HG02623 (cell line): Measurements from ENCODE around the gene CMTM8.

Experiments
- ATAC-seq: cut with Tn5 transposase; IDR thresholded peaks from one replicate; pipeline ENCODE4 v1.9.1; 2021; ENCODE audit warnings: moderate library complexity; ENCODE audit not compliant: unreplicated experiment

CMTM8 gene

DNA sequence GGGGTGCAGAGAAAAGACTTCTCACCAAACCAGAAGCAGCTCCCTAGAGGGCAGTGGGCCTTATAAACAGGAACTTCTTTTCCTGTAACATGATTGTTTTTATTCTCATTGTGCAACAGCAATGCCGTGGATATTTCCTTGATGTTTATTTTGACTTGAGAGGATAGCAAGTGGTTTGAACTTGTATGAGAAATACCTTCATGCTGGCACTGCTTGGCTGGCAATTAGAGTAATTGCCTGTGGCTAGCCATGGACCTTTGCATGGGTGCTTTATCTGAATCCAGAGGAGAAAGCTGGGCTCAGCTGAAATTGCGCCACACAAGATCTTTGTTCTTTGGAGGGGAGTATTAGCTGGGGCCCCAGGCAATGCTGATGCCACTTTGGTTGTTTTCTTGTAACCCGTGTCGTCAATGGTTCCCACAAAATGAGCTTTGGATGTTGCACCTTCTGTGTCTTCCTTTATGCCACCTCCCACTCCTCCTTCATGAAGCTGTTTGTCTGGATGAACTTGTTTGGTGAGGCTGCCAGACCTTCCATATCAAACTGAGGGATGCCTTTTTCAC, 37.9 kb downstream of the CMTM8 start:
- ATAC-seq: no peak

DNA sequence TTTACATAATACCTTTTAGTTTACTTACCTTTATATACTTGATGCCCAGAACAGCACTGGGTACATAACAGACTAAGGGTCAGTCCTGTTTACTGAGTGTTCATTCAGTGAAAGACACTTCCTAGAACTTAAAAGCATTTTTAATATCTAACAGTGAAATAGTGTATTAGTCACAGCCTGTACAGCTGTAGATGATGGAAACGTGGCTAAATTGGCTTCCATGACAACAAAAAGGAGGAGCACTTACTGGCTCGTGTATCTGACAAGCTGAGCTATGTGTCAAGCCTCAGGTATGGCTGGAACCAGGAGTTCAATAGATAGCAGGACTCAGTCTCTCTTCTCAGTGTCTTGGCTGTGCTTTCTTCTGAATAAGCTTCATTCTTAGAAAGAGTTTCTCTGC, 40.2 kb downstream of the CMTM8 start:
- no peak for ATAC-seq

DNA sequence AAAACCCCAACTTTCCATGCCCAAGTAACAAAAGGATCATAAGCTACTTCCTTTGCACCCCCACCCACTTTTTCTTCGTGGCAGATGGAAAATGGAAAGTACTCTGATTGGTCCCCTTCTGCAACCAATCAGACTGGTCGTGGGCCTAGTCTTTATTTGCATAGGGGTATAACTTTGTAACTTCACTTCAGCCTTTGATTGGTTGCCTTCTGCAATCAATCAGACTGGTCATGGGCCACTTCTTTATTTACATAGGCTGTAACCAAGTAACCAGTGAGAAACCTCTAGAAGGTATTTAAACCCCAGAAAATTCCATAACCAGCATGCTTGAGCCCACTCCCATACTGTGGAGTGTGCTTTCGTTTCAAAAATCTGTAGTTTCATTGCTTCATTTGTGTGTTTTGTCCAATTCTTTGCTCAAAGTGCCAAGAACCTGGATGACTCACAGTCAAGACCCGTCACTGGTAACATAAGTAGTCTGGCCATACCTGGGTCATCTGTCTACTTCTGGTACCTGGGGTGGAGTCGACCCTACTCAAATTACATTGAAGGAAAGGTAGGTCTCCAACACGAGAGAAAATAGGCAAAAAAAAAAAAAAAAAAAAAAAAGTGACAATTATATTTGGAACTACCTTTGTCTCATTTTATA, 41.9 kb downstream of the CMTM8 start:
- ATAC-seq: no peak

GRCh38 chr3:32281570-32282106, 43.2 kb downstream of the CMTM8 start:
- no peak for ATAC-seq

GRCh38 chr3:32282578-32283154, 44.2 kb downstream of the CMTM8 start:
- ATAC-seq: no peak

- no peak for ATAC-seq
These were observed 44.8 kb downstream of the CMTM8 start for GRCh38 chr3:32283304-32283703.

- ATAC-seq: no peak
These were observed 46.1 kb downstream of the CMTM8 start for GRCh38 chr3:32284443-32285212.

- ATAC-seq: no peak
These were observed 47.4 kb downstream of the CMTM8 start for GRCh38 chr3:32285891-32286290.

DNA sequence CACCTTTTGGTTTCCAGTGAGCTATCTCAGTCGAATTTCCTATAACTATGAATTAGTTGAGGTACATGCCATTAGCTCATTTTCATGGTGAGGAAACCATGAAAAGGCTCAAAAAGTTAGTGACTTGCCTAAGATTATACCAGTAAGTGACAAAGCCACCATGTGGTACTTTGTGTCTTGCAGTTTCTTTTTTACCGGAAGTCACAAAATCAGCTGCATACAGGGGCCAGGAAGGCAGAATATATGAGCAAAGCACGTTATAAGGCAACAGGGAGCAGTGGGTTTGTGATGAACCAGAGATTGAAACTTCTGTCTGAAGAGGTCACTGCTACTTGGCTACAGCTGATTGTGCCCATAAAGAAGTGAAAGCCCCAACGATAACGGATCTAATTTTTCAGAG, 50.3 kb downstream of the CMTM8 start:
- no peak for ATAC-seq

GRCh38 chr3:32290619-32291018, 52.1 kb downstream of the CMTM8 start:
- no peak for ATAC-seq

DNA sequence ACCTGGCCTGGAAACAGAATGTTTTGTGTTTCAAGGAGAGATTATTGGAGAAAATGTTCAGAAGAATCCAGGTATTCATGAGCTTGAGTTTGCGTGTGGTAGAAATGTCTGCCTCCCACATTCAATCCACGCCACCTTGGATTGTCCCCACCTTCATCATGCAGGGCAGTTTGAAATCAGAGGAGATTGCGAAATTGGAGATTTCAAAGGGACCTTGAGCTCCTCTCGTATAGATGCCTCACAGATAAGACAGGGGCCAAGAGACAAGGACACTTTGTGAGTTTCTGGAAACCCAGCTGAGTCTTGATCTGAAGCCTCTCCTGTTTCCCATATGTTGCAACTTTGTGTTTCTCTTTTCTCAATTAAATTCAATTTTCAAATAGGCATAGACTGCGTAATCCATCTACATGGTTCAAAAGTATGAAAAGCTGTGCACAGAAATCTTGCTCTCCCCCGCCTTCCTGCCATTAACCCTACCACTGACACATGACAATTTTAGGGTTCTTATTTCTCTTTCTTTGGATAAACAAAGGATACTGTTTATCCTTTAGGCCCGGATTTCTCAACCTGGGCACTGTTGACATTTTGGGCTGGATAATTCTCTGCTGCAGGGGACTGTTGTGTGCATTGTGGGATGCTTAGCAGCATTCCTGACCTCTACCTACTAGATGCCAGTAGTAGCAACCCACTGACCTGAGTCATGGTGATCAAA, 53.8 kb downstream of the CMTM8 start:
- no peak for ATAC-seq

DNA sequence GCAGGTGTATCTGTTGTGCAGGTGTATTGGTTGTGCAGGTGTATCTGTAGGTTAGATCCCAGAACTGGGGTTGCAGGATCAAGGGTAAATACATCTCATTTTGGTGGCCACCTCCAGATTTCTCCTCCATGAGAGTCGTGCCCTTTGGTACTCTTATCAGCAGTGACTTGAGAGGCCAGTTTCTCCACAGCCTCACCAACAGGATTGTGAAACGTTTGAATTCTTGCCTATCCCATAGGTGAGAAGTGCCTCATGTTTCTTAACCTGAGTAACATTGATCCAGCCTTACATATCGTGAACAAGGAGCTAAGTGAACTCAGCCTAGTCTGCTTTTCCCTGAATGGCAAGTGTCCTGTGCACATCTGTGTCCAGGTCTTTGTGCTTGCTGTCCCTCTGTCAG, 55.4 kb downstream of the CMTM8 start:
- no peak for ATAC-seq

DNA sequence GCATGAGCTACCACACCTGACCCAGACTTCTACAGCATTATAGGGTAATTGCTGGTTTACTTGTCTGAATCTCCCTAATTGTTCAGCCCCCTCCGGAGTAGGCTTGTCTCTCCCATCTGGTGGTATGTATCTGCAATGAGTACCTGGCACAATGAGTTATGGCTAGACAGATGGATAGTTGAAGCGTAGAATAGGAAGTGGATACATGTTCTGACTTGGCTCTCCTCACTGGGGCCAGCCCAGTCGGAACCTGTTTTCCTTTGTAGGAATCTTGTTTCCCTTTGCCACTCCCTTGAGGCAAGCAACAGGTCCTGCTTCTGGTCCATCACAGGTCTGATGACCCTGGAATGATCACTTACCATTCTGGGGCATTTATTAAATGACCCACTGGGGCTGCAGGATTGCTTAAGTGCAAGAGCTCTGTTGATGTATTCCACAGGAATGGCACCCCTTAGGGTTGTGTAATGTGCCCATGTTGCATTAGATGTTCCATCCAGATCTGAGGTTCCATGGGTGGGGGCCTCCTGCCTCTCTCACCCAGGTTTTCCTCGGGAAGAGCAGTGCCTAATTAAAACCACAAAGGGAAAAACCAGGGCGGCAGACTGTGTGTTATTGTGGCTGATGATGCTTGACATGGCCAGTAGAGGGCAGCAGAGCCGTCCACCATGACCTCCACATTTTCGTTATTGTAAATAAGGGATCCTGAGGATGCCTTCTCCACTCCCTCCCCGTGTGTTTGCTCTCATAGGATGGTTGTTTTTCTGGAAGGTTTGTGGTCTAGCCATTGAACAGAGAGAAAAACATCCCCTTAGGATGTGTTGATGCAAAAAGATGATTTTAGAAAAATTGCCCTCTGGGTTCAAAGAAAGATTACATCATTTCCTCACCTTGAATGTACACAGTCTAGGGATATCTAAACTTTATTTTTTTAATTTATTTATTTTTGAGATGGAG, 58.0 kb downstream of the CMTM8 start:
- ATAC-seq: no peak

GRCh38 chr3:32297366-32297765, 58.9 kb downstream of the CMTM8 start:
- no peak for ATAC-seq

DNA sequence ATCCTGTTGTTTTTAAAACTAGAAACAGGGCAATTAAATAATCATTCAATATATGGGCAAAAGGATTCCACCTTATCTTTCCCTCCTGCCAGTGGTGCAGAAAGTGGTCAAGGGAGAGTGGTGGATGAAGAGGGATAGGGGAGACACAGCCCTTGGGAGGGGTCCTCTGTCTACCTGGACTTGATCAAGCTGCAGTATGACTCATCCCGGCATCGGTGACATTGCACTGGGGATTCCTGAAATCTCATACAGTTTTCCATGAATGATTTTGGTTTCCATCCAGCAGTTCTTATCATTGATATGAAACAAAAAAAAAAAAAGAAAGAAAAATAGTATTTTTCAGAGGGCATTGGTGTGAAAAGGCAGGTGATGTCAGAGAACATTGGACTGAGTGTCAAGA, 62.9 kb downstream of the CMTM8 start:
- no peak for ATAC-seq

GRCh38 chr3:32302601-32303398, 64.3 kb downstream of the CMTM8 start:
- ATAC-seq: no peak

- no peak for ATAC-seq
These were observed 64.9 kb downstream of the CMTM8 start for GRCh38 chr3:32303399-32303747.

GRCh38 chr3:32303977-32304881, 65.7 kb downstream of the CMTM8 start:
- no peak for ATAC-seq
